KMS-11 (cell line): ENCODE results near the gene BPGM.

Source experiments
- H2AFZ ChIP-seq: fragments of 200-600 bp; sonication (generic); 2 replicates; pipeline ENCODE4 v1.6.1; 2016; ENCODE audit warnings: antibody characterized with exemption, mixed run types, low read depth
- H3K27ac ChIP-seq: fragments of 200-600 bp; sonication (generic); 2 replicates; pipeline ENCODE4 v1.6.1; 2016; ENCODE audit warnings: mild to moderate bottlenecking, mixed run types
- H3K27me3 ChIP-seq: fragments of 200-600 bp; sonication (generic); 2 replicates; pipeline ENCODE4 v1.6.1; 2017; ENCODE audit warnings: mild to moderate bottlenecking, low read depth, mixed run types, moderate library complexity; ENCODE audit not compliant: insufficient read depth
- H3K36me3 ChIP-seq: fragments of 200-600 bp; sonication (generic); 2 replicates; pipeline ENCODE4 v1.6.1; 2017; ENCODE audit warnings: mild to moderate bottlenecking, mixed run types; ENCODE audit not compliant: insufficient read depth
- H3K4me1 ChIP-seq: fragments of 200-600 bp; sonication (generic); 2 replicates; pipeline ENCODE4 v1.6.1; 2016; ENCODE audit warnings: mild to moderate bottlenecking, low read depth, mixed run types; ENCODE audit not compliant: poor library complexity, severe bottlenecking
- H3K4me2 ChIP-seq: fragments of 200-600 bp; sonication (generic); 2 replicates; pipeline ENCODE4 v1.7.0; 2016; ENCODE audit warnings: mild to moderate bottlenecking, mixed run types
- H3K4me3 ChIP-seq: fragments of 200-600 bp; sonication (generic); IDR thresholded peaks from 2 replicates; pipeline ENCODE4 v1.6.1; 2017; ENCODE audit warnings: low read depth, low read length, mixed read lengths; ENCODE audit not compliant: insufficient read depth
- H3K79me2 ChIP-seq: fragments of 200-600 bp; sonication (generic); 2 replicates; pipeline ENCODE4 v1.6.1; 2016; ENCODE audit warnings: low read depth, mixed run types; ENCODE audit not compliant: insufficient read depth
- H3K9ac ChIP-seq: fragments of 200-600 bp; sonication (generic); 2 replicates; pipeline ENCODE4 v1.6.1; 2016; ENCODE audit warnings: mild to moderate bottlenecking, mixed run types
- H4K20me1 ChIP-seq: fragments of 200-600 bp; sonication (generic); 2 replicates; pipeline ENCODE4 v1.6.1; 2016; ENCODE audit warnings: mild to moderate bottlenecking, mixed run types; ENCODE audit not compliant: insufficient read depth
- TF ChIP-seq, protein P1 (sequence below): fragments of 200-600 bp; sonication (generic); conservative IDR thresholded peaks from 2 replicates; pipeline ENCODE4 v1.6.1; 2017; ENCODE audit warnings: low read depth, mild to moderate bottlenecking, antibody characterized with exemption, low read length, moderate library complexity, mixed read lengths

Gene BPGM

GRCh38 chr7:134605978-134606923 is 40.4 kb upstream of the BPGM start:
- Histone ChIP-seq H4K20me1 (no peaks in the 10 kb centered on the region), H2AFZ (peak overlapping the region; percentile 11; the same call in 1 of the 2 replicates), H3K4me3 (no peak overlapping the region), H3K27me3 (no peaks in the 10 kb centered on the region), H3K9ac (no peak overlapping the region), H3K79me2 (no peaks in the 10 kb centered on the region), H3K27ac (no peak overlapping the region), H3K36me3 (no peaks in the 10 kb centered on the region), H3K4me2 (peak overlapping the region; percentile 1; the same call in 1 of the 2 replicates), H3K4me1 (no peaks in the 10 kb centered on the region)
- TF ChIP-seq, protein P1, sequence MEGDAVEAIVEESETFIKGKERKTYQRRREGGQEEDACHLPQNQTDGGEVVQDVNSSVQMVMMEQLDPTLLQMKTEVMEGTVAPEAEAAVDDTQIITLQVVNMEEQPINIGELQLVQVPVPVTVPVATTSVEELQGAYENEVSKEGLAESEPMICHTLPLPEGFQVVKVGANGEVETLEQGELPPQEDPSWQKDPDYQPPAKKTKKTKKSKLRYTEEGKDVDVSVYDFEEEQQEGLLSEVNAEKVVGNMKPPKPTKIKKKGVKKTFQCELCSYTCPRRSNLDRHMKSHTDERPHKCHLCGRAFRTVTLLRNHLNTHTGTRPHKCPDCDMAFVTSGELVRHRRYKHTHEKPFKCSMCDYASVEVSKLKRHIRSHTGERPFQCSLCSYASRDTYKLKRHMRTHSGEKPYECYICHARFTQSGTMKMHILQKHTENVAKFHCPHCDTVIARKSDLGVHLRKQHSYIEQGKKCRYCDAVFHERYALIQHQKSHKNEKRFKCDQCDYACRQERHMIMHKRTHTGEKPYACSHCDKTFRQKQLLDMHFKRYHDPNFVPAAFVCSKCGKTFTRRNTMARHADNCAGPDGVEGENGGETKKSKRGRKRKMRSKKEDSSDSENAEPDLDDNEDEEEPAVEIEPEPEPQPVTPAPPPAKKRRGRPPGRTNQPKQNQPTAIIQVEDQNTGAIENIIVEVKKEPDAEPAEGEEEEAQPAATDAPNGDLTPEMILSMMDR, result peak; percentile 100

DNA sequence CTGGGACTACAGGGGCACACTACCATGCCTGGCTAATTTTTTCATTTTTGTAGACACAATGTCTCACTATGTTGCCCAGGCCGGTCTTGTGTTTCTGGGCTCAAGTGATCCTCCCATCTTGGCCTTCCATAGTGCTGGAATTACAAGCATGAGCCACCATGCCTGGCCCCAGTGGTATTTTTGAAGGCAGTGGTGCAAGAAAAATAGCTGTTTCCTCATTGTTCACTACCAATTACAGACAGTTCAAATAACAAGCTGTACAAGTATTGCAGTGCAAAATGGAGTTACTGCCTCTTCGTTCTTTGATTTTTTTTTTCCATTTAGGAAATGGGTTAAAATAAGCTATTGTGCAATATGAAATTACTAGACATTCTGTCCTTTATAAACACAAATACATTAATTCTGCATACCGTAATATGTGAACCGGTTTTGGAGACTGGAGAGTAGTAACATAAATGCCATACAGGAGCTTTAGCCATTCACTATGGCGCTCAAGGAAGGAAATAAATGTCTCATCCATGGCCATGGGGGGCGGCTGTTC is 35.0 kb upstream of the BPGM start:
- no peaks in the 10 kb centered on the region for H3K79me2 ChIP-seq
- no peaks in the 10 kb centered on the region for H3K27me3 ChIP-seq
- H3K4me1 ChIP-seq, result no peaks in the 10 kb centered on the region
- TF ChIP-seq, protein P1, result no peak
- no peak overlapping the region for H3K9ac ChIP-seq
- H2AFZ ChIP-seq, result no peak overlapping the region
- H3K27ac ChIP-seq, result no peak overlapping the region
- no peak overlapping the region for H3K4me2 ChIP-seq
- no peak overlapping the region for H3K4me3 ChIP-seq
- H4K20me1 ChIP-seq, result no peaks in the 10 kb centered on the region
- H3K36me3 ChIP-seq, result no peaks in the 10 kb centered on the region

DNA sequence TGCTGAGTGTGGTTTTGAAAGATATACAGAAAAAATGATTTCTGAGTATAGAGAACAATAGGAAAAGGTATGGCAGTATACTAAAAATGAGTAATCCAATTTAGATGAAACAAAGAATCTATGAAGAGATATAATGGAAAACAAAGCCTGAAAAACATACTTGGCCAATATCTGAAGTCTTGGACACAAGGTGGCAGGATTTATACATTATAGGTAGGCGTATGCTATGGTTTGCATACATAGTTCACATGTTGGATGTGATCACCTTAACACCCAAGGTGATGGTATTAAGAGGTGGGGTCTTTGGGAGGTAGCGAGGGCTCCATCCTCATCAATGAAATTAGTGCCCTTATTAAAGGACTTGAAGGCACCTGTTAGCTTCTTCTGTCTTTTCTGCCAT is 34.5 kb upstream of the BPGM start:
- H3K4me2 ChIP-seq, result no peak overlapping the region
- no peak overlapping the region for H2AFZ ChIP-seq
- H3K27ac ChIP-seq, result no peak overlapping the region
- H3K4me1 ChIP-seq, result no peaks in the 10 kb centered on the region
- no peaks in the 10 kb centered on the region for H3K27me3 ChIP-seq
- H3K36me3 ChIP-seq, result no peaks in the 10 kb centered on the region
- H3K9ac ChIP-seq, result no peak overlapping the region
- TF ChIP-seq, protein P1, result no peak
- H3K4me3 ChIP-seq, result no peak overlapping the region
- H4K20me1 ChIP-seq, result no peaks in the 10 kb centered on the region
- no peaks in the 10 kb centered on the region for H3K79me2 ChIP-seq

GRCh38 chr7:134613623-134614347 is 32.9 kb upstream of the BPGM start:
- no peak overlapping the region for H3K27ac ChIP-seq

More at GRCh38 chr7:134613623-134614347, 32.9 kb upstream of the BPGM start:
- H3K36me3 ChIP-seq, result no peaks in the 10 kb centered on the region
- H3K4me2 ChIP-seq, result no peak overlapping the region
- TF ChIP-seq, protein P1, result no peak
- no peak overlapping the region for H2AFZ ChIP-seq
- peaks cover 9% of the 10 kb centered on the region for H3K4me1 ChIP-seq
- no peaks in the 10 kb centered on the region for H3K27me3 ChIP-seq
- H3K9ac ChIP-seq, result no peak overlapping the region
- no peak overlapping the region for H3K4me3 ChIP-seq
- no peaks in the 10 kb centered on the region for H3K79me2 ChIP-seq
- H4K20me1 ChIP-seq, result no peaks in the 10 kb centered on the region
